Measurements from ENCODE around the gene CTDP1.

DNA sequence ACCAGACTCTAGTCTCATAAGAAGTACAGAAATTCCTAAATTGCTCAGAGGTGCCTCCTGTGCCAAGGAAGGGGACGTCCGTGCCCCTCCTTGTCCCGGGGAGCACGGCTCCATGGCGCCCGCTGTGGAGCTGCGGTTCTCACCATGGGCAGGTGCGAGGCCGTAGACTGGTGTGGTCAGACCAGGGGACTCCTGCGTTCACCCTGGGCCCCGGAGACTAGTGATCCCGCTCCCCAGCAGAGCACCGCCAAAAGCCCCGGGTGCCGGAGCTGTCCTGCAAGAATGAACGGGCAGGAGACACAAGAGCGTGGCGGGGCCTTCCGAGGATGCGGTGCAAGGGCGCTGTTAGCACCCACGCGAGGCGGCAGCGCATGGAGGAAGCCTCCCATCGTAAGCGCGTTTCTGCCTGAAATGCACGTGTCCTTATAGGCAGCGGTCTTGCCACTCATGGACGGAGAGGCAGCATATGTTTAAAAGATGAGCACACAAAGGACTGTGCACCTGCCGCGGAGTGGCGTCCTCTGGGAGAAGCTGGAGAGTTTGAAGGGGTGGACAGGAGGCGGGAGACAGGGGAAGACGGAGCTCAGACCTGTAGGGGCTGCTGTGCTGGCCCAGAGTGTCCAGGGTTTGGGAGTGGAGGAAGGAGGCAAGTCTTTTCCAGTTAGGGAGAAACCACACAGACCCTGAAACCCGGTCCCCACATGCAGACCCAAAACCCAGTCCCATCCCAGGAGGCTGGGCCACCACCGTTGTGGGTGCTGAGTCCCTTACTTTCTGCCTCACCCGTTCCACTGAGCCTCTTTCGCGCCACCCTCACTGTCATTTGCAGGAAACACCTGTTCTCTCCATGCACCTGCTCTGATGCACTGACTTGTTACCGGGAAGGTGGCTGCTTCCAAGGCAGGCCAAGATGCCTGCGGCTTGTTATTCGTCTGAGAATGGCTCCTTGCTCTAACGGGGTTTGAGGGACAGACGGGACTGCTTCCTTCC lies 110.6 kb downstream of the CTDP1 start:
- TF ChIP-seq, protein P1, sequence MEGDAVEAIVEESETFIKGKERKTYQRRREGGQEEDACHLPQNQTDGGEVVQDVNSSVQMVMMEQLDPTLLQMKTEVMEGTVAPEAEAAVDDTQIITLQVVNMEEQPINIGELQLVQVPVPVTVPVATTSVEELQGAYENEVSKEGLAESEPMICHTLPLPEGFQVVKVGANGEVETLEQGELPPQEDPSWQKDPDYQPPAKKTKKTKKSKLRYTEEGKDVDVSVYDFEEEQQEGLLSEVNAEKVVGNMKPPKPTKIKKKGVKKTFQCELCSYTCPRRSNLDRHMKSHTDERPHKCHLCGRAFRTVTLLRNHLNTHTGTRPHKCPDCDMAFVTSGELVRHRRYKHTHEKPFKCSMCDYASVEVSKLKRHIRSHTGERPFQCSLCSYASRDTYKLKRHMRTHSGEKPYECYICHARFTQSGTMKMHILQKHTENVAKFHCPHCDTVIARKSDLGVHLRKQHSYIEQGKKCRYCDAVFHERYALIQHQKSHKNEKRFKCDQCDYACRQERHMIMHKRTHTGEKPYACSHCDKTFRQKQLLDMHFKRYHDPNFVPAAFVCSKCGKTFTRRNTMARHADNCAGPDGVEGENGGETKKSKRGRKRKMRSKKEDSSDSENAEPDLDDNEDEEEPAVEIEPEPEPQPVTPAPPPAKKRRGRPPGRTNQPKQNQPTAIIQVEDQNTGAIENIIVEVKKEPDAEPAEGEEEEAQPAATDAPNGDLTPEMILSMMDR (IDR thresholded peaks at IDR 0.05) = no peak
- TF ChIP-seq EP300 (IDR thresholded peaks at IDR 0.05) = no peak

Data from tibial nerve (tissue), 4 donors.